Measurements from ENCODE around the gene AMN1. TPM values are rescaled to one million over a fixed set of nuclear protein-coding genes. Genes with fewer than 3 reads are reported as not detected.

Gene AMN1
- polyA plus RNA-seq, 1 donor (not counting 4 experiments of a cell fraction or from before 2014, with no cell fraction given) = 11.3 TPM

DNA sequence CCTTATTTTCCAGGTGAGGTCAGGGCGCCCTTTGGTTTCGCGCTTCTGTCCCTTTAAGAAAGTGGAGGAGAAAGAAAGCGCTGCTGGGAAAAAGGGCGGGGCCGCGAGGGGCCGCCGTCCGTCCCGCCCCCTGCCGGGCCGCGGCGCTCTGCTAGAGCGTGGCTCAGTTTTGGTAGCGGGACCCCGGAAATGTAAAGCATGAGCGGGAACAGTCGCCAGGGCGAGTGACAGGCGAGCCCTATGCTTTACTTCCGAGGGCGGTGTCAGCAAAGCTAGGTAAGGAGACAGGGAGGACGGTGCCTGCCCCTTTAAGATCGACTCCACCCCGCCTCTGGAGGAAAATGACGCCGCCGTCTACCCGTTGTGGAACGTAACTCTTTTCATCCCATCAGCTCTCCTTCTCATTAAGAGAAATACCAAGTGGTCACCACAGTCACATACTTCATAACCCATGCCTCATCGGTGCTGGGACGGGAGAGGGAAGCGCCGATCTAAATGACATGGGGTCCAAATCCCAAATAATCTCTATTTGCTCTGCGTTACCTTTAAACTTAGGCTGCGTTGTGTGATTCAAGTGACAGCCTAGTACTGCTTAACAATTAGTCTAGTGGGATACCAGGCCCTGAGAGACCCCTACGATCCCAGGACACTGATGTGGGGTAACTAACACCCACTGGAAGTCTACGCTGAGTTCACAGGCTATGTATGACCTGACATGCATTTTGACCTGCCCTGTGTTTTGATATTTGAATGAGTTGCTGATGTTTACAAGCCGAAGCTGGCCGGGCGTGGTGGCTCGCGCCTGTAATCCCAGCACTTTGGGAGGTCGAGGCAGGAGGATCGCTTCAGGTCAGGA, 69.5 kb downstream of the AMN1 start, which contains the start of gene ETFBKMT:
TSS of gene ETFBKMT (plus strand) at position 602 of the 856 bp plus-strand sequence. CDS start 2,266 bp downstream, outside the sequence.
- H3K9me3 ChIP-seq (ENCODE audit: control insufficient read depth, low read depth, low read length) = no peaks in the 10 kb centered on the region
- H3K4me2 ChIP-seq (ENCODE audit: control insufficient read depth, extremely low read depth, insufficient read depth, low read depth, low read length) = peak within 1 kb of the TSS; percentile 93
- TF ChIP-seq EZH2 (IDR thresholded peaks at IDR 0.05; ENCODE audit: low read length) = no peak
- TF ChIP-seq, protein P1, sequence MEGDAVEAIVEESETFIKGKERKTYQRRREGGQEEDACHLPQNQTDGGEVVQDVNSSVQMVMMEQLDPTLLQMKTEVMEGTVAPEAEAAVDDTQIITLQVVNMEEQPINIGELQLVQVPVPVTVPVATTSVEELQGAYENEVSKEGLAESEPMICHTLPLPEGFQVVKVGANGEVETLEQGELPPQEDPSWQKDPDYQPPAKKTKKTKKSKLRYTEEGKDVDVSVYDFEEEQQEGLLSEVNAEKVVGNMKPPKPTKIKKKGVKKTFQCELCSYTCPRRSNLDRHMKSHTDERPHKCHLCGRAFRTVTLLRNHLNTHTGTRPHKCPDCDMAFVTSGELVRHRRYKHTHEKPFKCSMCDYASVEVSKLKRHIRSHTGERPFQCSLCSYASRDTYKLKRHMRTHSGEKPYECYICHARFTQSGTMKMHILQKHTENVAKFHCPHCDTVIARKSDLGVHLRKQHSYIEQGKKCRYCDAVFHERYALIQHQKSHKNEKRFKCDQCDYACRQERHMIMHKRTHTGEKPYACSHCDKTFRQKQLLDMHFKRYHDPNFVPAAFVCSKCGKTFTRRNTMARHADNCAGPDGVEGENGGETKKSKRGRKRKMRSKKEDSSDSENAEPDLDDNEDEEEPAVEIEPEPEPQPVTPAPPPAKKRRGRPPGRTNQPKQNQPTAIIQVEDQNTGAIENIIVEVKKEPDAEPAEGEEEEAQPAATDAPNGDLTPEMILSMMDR (optimal IDR thresholded peaks at IDR 0.05 in 1 of 3, IDR thresholded peaks at IDR 0.05 in 1 of 3, conservative IDR thresholded peaks at IDR 0.05 in 1 of 3; ENCODE audit: extremely low read depth in 1 of 3, insufficient read depth in 2 of 3, low read length in 3 of 3) = peak in 1 of 3 experiments; percentile 38
- no peaks in the 10 kb centered on the region for H3K9me1 ChIP-seq (ENCODE audit: control insufficient read depth, extremely low read depth, insufficient read depth, low read length)
- H3K27me3 ChIP-seq (ENCODE audit: control insufficient read depth, extremely low read depth, insufficient read depth, low read length) = no peaks in the 10 kb centered on the region
- H3K79me2 ChIP-seq (ENCODE audit: control insufficient read depth, insufficient read depth, low read length) = no peaks in the 10 kb centered on the region
- peaks cover 11% of the 10 kb centered on the region for H3K4me1 ChIP-seq (ENCODE audit: control insufficient read depth, extremely low read depth, insufficient read depth, low read length)
- no peaks in the 10 kb centered on the region for H4K20me1 ChIP-seq (ENCODE audit: control insufficient read depth, extremely low read depth, insufficient read depth, low read length)
- H2AFZ ChIP-seq (ENCODE audit: control insufficient read depth, low read length) = peak within 1 kb of the TSS; percentile 99
- FAIRE-seq (peak; percentile 86), DNase-seq (ENCODE audit: low read depth, low spot score) (peak; percentile 41)
- peak within 1 kb of the TSS; percentile 52 to 99 (median 98) for H3K4me3 ChIP-seq (ENCODE audit: control insufficient read depth in 2 of 3, extremely low read depth in 1 of 3, insufficient read depth in 2 of 3, low read depth in 1 of 3, low read length in 3 of 3)
- H3K27ac ChIP-seq (ENCODE audit: control insufficient read depth, insufficient read depth, low read length) = peak within 1 kb of the TSS; percentile 96
- dilution Hi-C loops (cut with MboI; ENCODE audit: extremely low pct_ligation_motif_present, low sequenced_read_pairs) = no loop called here
- no peaks in the 10 kb centered on the region for H3K36me3 ChIP-seq (ENCODE audit: control insufficient read depth in 2 of 2, extremely low read depth in 1 of 2, insufficient read depth in 2 of 2, low read length in 2 of 2)
- peak within 1 kb of the TSS; percentile 94 for H3K9ac ChIP-seq (ENCODE audit: control insufficient read depth, extremely low read depth, insufficient read depth, low read length)

DNA sequence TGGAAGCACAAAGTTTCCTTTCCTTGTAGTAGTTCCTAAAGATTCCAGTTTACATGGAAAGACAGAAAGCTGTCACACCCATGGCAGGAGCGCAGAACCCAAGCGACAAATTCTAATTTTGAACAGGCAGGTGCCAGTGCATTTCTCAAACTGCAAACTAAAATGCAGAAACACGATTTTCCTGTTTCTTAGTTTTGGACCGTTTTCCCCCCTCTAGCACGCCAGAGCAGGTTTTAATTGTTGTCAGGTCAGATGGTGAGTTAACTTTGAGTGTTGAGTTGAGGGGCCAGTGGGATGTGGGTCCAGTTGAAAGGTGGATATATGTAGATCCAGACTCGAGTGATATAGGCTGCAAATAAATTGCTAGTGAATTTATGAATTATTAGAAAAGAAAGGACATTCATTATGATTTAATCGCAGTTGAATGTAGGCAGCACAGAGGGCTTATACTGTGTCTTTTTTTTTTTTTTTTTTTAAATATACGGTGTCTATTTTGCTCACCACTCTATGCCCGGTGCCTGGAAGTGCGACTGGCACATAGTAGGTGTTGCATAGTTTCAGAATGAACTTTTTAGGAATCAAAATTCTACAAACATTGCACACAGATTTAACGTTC, 70.2 kb downstream of the AMN1 start:
- H3K4me2 ChIP-seq (ENCODE audit: control insufficient read depth, extremely low read depth, insufficient read depth, low read depth, low read length) = peak overlapping the region; percentile 93
- dilution Hi-C loops (cut with MboI; ENCODE audit: extremely low pct_ligation_motif_present, low sequenced_read_pairs) = no loop called here
- no peak for TF ChIP-seq EZH2 (IDR thresholded peaks at IDR 0.05; ENCODE audit: low read length)
- TF ChIP-seq, protein P1 (optimal IDR thresholded peaks at IDR 0.05 in 1 of 3, IDR thresholded peaks at IDR 0.05 in 1 of 3, conservative IDR thresholded peaks at IDR 0.05 in 1 of 3; ENCODE audit: extremely low read depth in 1 of 3, insufficient read depth in 2 of 3, low read length in 3 of 3) = no peak

More for the DNA sequence above, 70.2 kb downstream of the AMN1 start:
- H3K27ac ChIP-seq (ENCODE audit: control insufficient read depth, insufficient read depth, low read length) = peak overlapping the region; percentile 96
- peak overlapping the region; percentile 94 for H3K9ac ChIP-seq (ENCODE audit: control insufficient read depth, extremely low read depth, insufficient read depth, low read length)
- FAIRE-seq (no peak), DNase-seq (ENCODE audit: low read depth, low spot score) (no peak)
- no peaks in the 10 kb centered on the region for H4K20me1 ChIP-seq (ENCODE audit: control insufficient read depth, extremely low read depth, insufficient read depth, low read length)
- no peaks in the 10 kb centered on the region for H3K9me1 ChIP-seq (ENCODE audit: control insufficient read depth, extremely low read depth, insufficient read depth, low read length)
- H3K36me3 ChIP-seq (ENCODE audit: control insufficient read depth in 2 of 2, extremely low read depth in 1 of 2, insufficient read depth in 2 of 2, low read length in 2 of 2) = no peaks in the 10 kb centered on the region
- no peaks in the 10 kb centered on the region for H3K27me3 ChIP-seq (ENCODE audit: control insufficient read depth, extremely low read depth, insufficient read depth, low read length)
- peak overlapping the region; percentile 76 for H2AFZ ChIP-seq (ENCODE audit: control insufficient read depth, low read length)
- no peaks in the 10 kb centered on the region for H3K9me3 ChIP-seq (ENCODE audit: control insufficient read depth, low read depth, low read length)
- H3K4me1 ChIP-seq (ENCODE audit: control insufficient read depth, extremely low read depth, insufficient read depth, low read length) = peaks cover 11% of the 10 kb centered on the region
- peak overlapping the region; percentile 52 to 99 (median 98) for H3K4me3 ChIP-seq (ENCODE audit: control insufficient read depth in 2 of 3, extremely low read depth in 1 of 3, insufficient read depth in 2 of 3, low read depth in 1 of 3, low read length in 3 of 3)
- no peaks in the 10 kb centered on the region for H3K79me2 ChIP-seq (ENCODE audit: control insufficient read depth, insufficient read depth, low read length)

Data from keratinocyte (primary cell).